Measurements from ENCODE around the gene ACSS3. TPM values are rescaled to one million over a fixed set of nuclear protein-coding genes. Genes with fewer than 3 reads are reported as not detected.
"Not testable (repeated sequence)": the region's sequence is repeated elsewhere in the genome, so short reads cannot be mapped to it uniquely, and the experiment has no call there.

Gene ACSS3
- total and polyA plus RNA-seq, 2 donors, result 1.2 to 2.0 TPM

- Histone ChIP-seq H3K4me3 (ENCODE audit: low read length in 2 of 2) (no peak overlapping the region), H3K27me3 (ENCODE audit: control insufficient read depth in 2 of 2, insufficient read depth in 1 of 2, low read length in 1 of 2) (no peaks in the 10 kb centered on the region), H3K36me3 (ENCODE audit: control insufficient read depth in 2 of 2, insufficient read depth in 2 of 2, low read length in 1 of 2) (no peaks in the 10 kb centered on the region), H3K9me3 (ENCODE audit: control insufficient read depth in 2 of 2, insufficient read depth in 1 of 2, low read length in 1 of 2) (no peaks in the 10 kb centered on the region), H3K4me1 (ENCODE audit: control insufficient read depth in 2 of 2, insufficient read depth in 2 of 2, low read length in 2 of 2) (no peaks in the 10 kb centered on the region), H3K27ac (ENCODE audit: low read depth in 1 of 2, low read length in 1 of 2) (no peak overlapping the region)
- DNase-seq (ENCODE audit: low read depth in 6 of 9, low spot score in 9 of 9), result no peak
- 95% methylated on average over 1 of the region's 1 CpG for WGBS
These were observed 129.3 kb downstream of the ACSS3 start for GRCh38 chr12:81207173-81207572.

- Histone ChIP-seq H3K4me1 (ENCODE audit: control insufficient read depth in 2 of 2, insufficient read depth in 2 of 2, low read length in 2 of 2) (no peaks in the 10 kb centered on the region), H3K27me3 (ENCODE audit: control insufficient read depth in 2 of 2, insufficient read depth in 1 of 2, low read length in 1 of 2) (no peaks in the 10 kb centered on the region), H3K36me3 (ENCODE audit: control insufficient read depth in 2 of 2, insufficient read depth in 2 of 2, low read length in 1 of 2) (no peaks in the 10 kb centered on the region), H3K27ac (ENCODE audit: low read depth in 1 of 2, low read length in 1 of 2) (no peak overlapping the region), H3K9me3 (ENCODE audit: control insufficient read depth in 2 of 2, insufficient read depth in 1 of 2, low read length in 1 of 2) (no peaks in the 10 kb centered on the region), H3K4me3 (ENCODE audit: low read length in 2 of 2) (no peak overlapping the region)
- 87% methylated on average over 4 of the region's 4 CpGs for WGBS
- no peak for DNase-seq (ENCODE audit: low read depth in 6 of 9, low spot score in 9 of 9)
These were observed 129.8 kb downstream of the ACSS3 start for GRCh38 chr12:81207664-81208063.

- 65% methylated on average over 9 of the region's 9 CpGs for WGBS
- Histone ChIP-seq H3K9me3 (ENCODE audit: control insufficient read depth in 2 of 2, insufficient read depth in 1 of 2, low read length in 1 of 2) (no peaks in the 10 kb centered on the region), H3K4me3 (ENCODE audit: low read length in 2 of 2) (no peak overlapping the region), H3K27ac (ENCODE audit: low read depth in 1 of 2, low read length in 1 of 2) (no peak overlapping the region), H3K27me3 (ENCODE audit: control insufficient read depth in 2 of 2, insufficient read depth in 1 of 2, low read length in 1 of 2) (no peaks in the 10 kb centered on the region), H3K36me3 (ENCODE audit: control insufficient read depth in 2 of 2, insufficient read depth in 2 of 2, low read length in 1 of 2) (no peaks in the 10 kb centered on the region), H3K4me1 (ENCODE audit: control insufficient read depth in 2 of 2, insufficient read depth in 2 of 2, low read length in 2 of 2) (no peaks in the 10 kb centered on the region)
- DNase-seq (ENCODE audit: low read depth in 6 of 9, low spot score in 9 of 9), result no peak
These were observed 130.5 kb downstream of the ACSS3 start for GRCh38 chr12:81208187-81208911.

GRCh38 chr12:81209012-81209411 is 131.1 kb downstream of the ACSS3 start:
- Histone ChIP-seq H3K27me3 (ENCODE audit: control insufficient read depth in 2 of 2, insufficient read depth in 1 of 2, low read length in 1 of 2) (no peaks in the 10 kb centered on the region), H3K27ac (ENCODE audit: low read depth in 1 of 2, low read length in 1 of 2) (no peak overlapping the region), H3K4me1 (ENCODE audit: control insufficient read depth in 2 of 2, insufficient read depth in 2 of 2, low read length in 2 of 2) (no peaks in the 10 kb centered on the region), H3K36me3 (ENCODE audit: control insufficient read depth in 2 of 2, insufficient read depth in 2 of 2, low read length in 1 of 2) (no peaks in the 10 kb centered on the region), H3K9me3 (ENCODE audit: control insufficient read depth in 2 of 2, insufficient read depth in 1 of 2, low read length in 1 of 2) (no peaks in the 10 kb centered on the region), H3K4me3 (ENCODE audit: low read length in 2 of 2) (no peak overlapping the region)
- DNase-seq (ENCODE audit: low read depth in 6 of 9, low spot score in 9 of 9), result no peak

GRCh38 chr12:81209772-81210225 is 131.9 kb downstream of the ACSS3 start:
- DNase-seq (ENCODE audit: low read depth in 6 of 9, low spot score in 9 of 9), result not testable (repeated sequence)

GRCh38 chr12:81211306-81211705 is 133.4 kb downstream of the ACSS3 start:
- Histone ChIP-seq H3K36me3 (ENCODE audit: control insufficient read depth in 2 of 2, insufficient read depth in 2 of 2, low read length in 1 of 2) (no peaks in the 10 kb centered on the region), H3K27ac (ENCODE audit: low read depth in 1 of 2, low read length in 1 of 2) (no peak overlapping the region), H3K9me3 (ENCODE audit: control insufficient read depth in 2 of 2, insufficient read depth in 1 of 2, low read length in 1 of 2) (no peaks in the 10 kb centered on the region), H3K27me3 (ENCODE audit: control insufficient read depth in 2 of 2, insufficient read depth in 1 of 2, low read length in 1 of 2) (no peaks in the 10 kb centered on the region), H3K4me1 (ENCODE audit: control insufficient read depth in 2 of 2, insufficient read depth in 2 of 2, low read length in 2 of 2) (no peaks in the 10 kb centered on the region), H3K4me3 (ENCODE audit: low read length in 2 of 2) (no peak overlapping the region)
- WGBS, result 97% methylated on average over 1 of the region's 1 CpG
- DNase-seq (ENCODE audit: low read depth in 6 of 9, low spot score in 9 of 9), result no peak

More at GRCh38 chr12:81209772-81210225, 131.9 kb downstream of the ACSS3 start:
- WGBS, result 76% methylated on average over 2 of the region's 2 CpGs
- H3K36me3 ChIP-seq (ENCODE audit: control insufficient read depth in 2 of 2, insufficient read depth in 2 of 2, low read length in 1 of 2); H3K4me3 ChIP-seq (ENCODE audit: low read length in 2 of 2); H3K9me3 ChIP-seq (ENCODE audit: control insufficient read depth in 2 of 2, insufficient read depth in 1 of 2, low read length in 1 of 2); H3K4me1 ChIP-seq (ENCODE audit: control insufficient read depth in 2 of 2, insufficient read depth in 2 of 2, low read length in 2 of 2); H3K27ac ChIP-seq (ENCODE audit: low read depth in 1 of 2, low read length in 1 of 2); H3K27me3 ChIP-seq (ENCODE audit: control insufficient read depth in 2 of 2, insufficient read depth in 1 of 2, low read length in 1 of 2): not testable (repeated sequence)

GRCh38 chr12:81212996-81213696 is 135.3 kb downstream of the ACSS3 start:
- 74% methylated on average over 4 of the region's 4 CpGs for WGBS

GRCh38 chr12:81216739-81217138 is 138.9 kb downstream of the ACSS3 start:
- Histone ChIP-seq H3K4me1 (ENCODE audit: control insufficient read depth in 2 of 2, insufficient read depth in 2 of 2, low read length in 2 of 2) (no peaks in the 10 kb centered on the region), H3K36me3 (ENCODE audit: control insufficient read depth in 2 of 2, insufficient read depth in 2 of 2, low read length in 1 of 2) (no peaks in the 10 kb centered on the region), H3K27me3 (ENCODE audit: control insufficient read depth in 2 of 2, insufficient read depth in 1 of 2, low read length in 1 of 2) (no peaks in the 10 kb centered on the region), H3K9me3 (ENCODE audit: control insufficient read depth in 2 of 2, insufficient read depth in 1 of 2, low read length in 1 of 2) (no peaks in the 10 kb centered on the region), H3K27ac (ENCODE audit: low read depth in 1 of 2, low read length in 1 of 2) (no peak overlapping the region), H3K4me3 (ENCODE audit: low read length in 2 of 2) (no peak overlapping the region)
- DNase-seq (ENCODE audit: low read depth in 6 of 9, low spot score in 9 of 9), result no peak
- 95% methylated on average over 3 of the region's 3 CpGs for WGBS

More at GRCh38 chr12:81212996-81213696, 135.3 kb downstream of the ACSS3 start:
- Histone ChIP-seq H3K27me3 (ENCODE audit: control insufficient read depth in 2 of 2, insufficient read depth in 1 of 2, low read length in 1 of 2) (no peaks in the 10 kb centered on the region), H3K9me3 (ENCODE audit: control insufficient read depth in 2 of 2, insufficient read depth in 1 of 2, low read length in 1 of 2) (no peaks in the 10 kb centered on the region), H3K4me3 (ENCODE audit: low read length in 2 of 2) (no peak overlapping the region), H3K27ac (ENCODE audit: low read depth in 1 of 2, low read length in 1 of 2) (no peak overlapping the region), H3K4me1 (ENCODE audit: control insufficient read depth in 2 of 2, insufficient read depth in 2 of 2, low read length in 2 of 2) (no peaks in the 10 kb centered on the region), H3K36me3 (ENCODE audit: control insufficient read depth in 2 of 2, insufficient read depth in 2 of 2, low read length in 1 of 2) (no peaks in the 10 kb centered on the region)
- DNase-seq (ENCODE audit: low read depth in 6 of 9, low spot score in 9 of 9), result no peak

GRCh38 chr12:81221681-81222080 is 143.8 kb downstream of the ACSS3 start:
- no peak for DNase-seq (ENCODE audit: low read depth in 6 of 9, low spot score in 9 of 9)
- Histone ChIP-seq H3K36me3 (ENCODE audit: control insufficient read depth in 2 of 2, insufficient read depth in 2 of 2, low read length in 1 of 2) (no peaks in the 10 kb centered on the region), H3K4me1 (ENCODE audit: control insufficient read depth in 2 of 2, insufficient read depth in 2 of 2, low read length in 2 of 2) (no peaks in the 10 kb centered on the region), H3K27ac (ENCODE audit: low read depth in 1 of 2, low read length in 1 of 2) (no peak overlapping the region), H3K27me3 (ENCODE audit: control insufficient read depth in 2 of 2, insufficient read depth in 1 of 2, low read length in 1 of 2) (no peaks in the 10 kb centered on the region), H3K4me3 (ENCODE audit: low read length in 2 of 2) (no peak overlapping the region), H3K9me3 (ENCODE audit: control insufficient read depth in 2 of 2, insufficient read depth in 1 of 2, low read length in 1 of 2) (no peaks in the 10 kb centered on the region)
- WGBS, result 66% methylated on average over 1 of the region's 1 CpG

Data from thymus (tissue), 11 donors.